EL (cell line): ENCODE measurements around the gene ANG.
"Not testable (repeated sequence)": the region's sequence is repeated elsewhere in the genome, so short reads cannot be mapped to it uniquely, and the experiment has no call there.

Experiments used
- DNase-seq: peaks from one replicate; pipeline ENCODE4 v3.0.0-alpha.2; 2016

Gene ANG

DNA sequence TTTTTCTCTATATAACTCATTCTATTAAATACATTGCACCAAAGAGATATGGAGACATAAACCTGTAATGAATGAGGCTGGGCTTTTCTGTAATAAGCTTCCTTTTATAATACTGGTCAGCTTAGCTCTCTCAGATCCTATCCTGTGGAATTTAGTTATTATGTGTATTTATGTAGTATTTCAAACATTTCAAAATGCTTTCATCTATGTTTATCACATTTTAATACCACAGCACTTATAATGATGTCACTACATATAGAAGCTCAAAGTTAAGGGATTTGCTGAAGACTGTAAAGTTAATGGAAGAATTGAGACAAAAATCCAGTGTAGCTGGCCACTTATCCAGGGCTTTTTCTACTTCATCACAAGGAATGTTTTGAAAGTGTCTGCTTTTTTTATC, 11.4 kb downstream of the ANG start:
- DNase-seq: no peak

DNA sequence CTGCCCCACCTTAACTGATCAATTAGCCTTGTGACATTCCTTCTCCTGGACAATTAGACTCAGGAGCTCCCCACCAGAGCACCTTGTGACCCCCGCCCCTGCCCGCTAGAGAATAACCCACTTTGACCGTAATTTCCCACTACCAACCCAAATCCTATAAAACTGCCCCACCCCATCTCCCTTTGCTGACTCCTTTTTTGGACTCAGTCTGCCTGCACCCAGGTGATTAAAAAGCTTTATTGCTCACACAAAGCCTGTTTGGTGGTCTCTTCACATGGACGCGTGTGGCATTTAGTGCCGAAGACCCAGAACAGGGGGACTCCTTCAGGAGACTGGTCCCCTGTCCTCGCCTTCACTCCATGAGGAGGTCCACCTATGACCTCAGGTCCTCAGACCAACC, 12.4 kb downstream of the ANG start:
- not testable (repeated sequence) for DNase-seq

DNA sequence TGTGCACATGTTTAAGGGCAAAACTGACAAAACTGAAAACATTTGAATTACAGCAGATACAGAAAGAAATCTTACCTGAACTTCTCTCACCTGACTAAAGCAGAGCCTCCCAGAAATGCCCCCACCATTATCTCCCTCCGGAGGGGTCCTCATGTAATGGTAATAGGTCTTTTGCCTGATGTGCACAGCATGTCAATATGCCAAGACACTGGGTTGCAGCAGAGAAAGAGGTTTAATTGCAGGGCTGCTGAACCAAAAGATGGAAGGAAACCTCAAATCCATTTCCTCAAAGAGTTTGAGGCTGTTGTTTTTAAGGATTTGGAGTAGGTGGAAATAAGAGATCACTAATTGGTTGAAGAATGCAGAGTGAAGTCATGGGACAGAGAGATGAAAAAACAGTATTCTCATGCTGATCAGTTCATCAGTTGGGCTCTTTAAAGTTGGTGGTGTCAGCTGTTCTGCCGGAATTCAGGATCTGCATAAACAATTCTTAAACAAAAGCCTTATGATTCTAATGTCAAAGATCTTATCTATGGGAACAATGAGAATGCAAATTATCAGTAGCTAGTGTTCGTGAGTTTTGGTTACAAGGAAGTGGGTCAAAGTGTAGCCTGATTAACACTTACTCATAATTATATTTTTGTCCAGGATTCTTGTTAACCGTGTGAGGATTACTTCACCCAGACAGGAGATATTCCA, 18.2 kb downstream of the ANG start:
- DNase-seq: no peak

DNA sequence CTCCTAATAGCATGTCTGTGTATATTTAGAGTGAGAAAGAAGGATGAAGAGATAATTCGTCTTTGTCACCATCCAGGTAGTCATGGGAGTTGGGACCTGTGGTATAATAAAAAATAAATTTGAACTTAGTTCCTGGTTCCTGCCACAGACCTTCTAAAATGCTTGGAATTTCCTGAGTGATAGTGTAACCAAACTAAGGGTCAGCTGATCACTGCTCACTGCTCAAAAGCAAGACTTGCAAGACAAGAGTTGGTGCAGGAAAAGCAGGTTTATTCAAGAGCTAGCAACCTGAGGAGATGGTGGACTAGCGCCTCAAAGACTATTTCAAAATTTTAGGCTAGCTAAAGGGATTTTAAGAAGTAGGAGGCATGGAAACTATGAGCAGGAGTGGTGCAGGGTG, 19.1 kb downstream of the ANG start:
- no peak for DNase-seq

DNA sequence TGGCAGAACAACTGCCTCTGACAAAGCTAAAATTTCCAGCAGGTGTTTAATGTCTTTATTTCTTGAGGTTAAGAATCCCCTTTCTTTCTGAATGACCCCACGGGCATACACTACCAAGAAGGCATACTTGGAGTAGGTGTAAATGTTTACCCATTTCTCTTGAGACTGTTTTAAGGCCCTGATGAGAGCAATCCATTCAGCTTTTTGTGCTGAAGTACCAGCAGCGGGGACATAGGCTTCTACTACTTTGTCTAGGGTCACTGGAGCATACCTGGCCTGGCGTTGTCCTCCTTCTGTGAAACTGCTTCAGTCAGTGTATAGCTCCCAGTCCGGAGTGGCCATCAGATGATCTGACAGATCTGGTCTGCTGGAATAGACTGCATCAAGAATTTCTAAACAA, 22.7 kb downstream of the ANG start:
- DNase-seq: no peak

DNA sequence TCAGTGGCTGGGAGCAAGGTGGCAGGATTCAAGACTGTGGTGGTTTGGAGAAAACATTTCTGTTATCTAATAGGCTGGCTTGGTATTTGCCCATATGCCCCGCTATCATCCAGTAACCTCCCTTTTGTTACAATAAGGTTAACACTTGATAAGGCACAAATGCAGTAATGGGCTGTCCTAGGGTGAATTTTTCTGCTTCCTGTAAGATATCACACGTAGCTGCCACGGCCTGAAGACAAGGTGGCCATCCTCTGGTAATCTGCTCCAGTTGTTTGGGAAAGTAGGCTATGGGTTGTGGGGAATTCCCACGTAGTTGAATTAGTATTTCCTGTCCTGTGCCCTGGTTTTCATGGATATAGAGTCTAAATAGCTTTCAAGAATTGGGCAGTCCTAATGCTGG, 23.1 kb downstream of the ANG start:
- no peak for DNase-seq

DNA sequence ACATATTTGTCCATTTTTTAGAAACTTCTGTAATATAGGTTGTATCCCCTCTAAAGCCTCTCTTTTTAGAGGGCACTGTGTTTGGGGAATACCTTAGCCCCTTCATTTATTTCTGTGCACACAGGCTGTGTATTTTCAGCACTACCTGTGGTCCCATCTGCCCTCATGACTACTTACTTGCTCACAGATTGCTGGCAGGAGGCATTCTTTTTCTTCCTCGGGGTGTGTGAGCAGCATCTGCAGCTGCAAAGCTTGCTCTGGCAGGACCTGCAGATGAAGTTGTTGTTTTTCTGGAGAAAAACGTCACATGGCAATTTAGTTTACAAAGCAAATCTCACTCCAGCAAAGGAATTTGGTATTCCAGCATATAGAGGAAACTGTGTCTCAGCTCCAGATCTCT, 24.3 kb downstream of the ANG start:
- no peak for DNase-seq

DNA sequence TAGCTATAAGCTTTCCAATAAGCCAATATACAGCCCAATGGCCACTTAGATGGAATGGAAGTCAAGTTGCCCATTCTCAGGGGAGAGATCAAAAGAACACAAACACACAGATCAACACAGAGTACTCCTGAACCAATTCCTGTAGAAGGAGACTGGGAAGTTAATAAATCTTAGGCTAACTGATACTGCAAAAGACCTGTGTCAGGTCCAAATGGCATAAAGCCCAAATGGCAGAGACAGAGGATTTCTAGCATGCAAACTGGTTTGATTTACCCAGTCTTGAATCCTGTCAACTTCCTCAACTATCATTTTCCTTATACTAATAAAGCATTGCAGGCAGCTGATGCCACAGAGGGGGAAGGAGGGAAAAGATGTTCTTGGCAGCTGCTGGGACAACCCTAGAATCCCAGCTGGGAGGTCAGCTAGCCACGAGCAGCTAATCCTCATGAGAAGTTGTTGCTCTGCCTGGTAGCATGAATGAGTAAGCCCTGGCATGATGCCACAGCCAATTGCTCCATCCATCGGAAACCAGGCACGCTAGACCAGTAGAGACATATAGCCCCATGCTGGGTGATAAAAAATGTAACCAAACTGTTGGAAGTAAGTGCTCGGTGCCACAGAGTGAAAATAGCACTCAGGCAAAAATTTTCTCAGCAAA, 26.2 kb downstream of the ANG start:
- DNase-seq: peak; percentile 17

DNA sequence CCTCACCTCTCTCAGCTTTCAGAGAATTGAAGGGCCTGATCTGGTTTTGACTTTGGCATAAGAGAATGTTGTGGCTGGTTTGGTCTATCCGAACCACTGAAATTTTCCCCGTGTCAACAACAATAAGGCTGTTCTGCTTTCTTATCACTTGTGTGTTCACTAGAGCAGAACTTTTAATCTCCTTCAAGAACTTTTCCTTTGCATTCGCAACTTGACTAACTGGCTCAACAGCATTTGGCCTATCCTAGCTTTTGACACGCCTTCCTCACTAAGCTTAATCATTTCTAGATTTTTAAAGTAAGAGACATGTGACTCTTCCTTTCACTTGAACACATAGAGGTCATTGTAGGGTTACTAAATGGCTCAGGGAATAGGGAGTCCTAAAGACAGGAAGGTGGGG, 31.2 kb downstream of the ANG start:
- DNase-seq: no peak

DNA sequence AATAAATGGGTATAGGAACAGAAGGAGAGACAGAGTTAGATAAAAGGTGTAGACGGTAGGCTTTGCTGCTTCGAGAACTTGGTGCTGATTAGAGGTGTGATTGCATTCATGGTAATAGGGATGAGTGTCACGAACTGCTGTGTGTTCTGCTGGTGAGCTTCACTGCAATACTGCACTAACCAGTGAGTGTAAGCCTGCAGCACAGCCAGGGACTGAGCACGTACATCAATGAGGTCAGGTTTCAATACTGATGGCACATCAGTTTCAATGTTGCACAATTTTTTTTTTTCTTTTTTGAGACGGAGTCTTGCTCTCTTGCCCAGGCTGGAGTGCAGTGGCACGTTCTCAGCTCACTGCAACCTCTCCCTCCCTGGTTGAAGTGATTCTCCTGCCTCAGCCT, 32.2 kb downstream of the ANG start:
- no peak for DNase-seq

DNA sequence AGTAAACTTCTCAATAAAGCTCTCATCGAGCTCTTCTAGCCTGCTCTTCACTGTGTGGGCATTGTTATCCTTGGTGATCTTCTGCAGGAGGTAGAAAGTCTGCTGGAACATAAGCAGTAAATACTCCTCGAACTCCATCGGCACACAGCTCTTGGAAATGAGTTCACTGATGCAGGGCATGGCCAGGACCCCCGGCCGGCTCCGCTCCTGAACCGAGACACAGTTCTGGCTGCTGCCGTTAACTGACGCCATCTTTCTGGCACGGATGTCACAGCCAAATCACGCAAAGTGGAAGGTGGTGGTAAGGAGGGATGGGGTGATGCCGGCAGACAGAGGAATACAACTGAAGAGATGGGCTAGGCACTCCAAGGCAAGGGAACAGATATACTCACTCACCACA, 33.5 kb downstream of the ANG start:
- DNase-seq: no peak

DNA sequence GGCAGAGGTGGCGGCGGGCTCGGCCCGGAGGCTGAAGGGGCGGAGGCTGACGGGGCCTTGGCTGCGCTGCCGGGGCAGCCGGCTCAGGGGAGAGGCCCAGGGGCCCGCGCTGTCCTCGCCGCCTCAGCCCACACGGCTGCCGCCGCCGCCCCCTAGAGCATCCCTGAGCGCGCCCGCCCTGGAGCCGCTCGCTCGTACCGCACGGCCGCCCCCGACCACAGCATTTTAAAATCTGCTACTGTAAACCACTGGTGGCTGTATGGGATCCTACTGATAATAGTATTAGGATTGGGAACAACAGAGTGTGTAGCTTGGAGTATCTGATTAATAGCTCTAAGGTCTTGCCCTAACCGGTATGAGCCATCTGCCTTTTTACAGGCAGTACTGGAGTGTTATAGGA, 34.9 kb downstream of the ANG start:
- no peak for DNase-seq

DNA sequence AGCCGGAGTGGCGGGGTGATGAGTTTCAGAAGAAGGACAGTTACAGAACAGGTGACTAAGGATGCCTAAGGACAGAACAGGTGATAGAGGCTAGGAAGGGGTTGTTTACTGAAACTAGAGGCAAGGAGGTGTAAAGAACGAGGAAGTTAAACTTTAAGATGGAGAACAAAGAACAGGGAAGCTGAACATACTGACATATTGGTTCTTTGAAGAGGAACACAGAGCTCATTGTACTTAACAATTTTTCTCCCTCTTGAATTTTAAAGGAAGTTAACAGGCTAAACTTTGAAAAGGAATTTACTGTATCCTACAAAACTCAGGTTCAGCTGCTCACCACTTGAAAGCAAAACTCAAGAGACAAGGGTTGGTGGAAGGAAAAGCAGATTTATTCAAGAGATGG, 37.6 kb downstream of the ANG start:
- DNase-seq: not testable (repeated sequence)

DNA sequence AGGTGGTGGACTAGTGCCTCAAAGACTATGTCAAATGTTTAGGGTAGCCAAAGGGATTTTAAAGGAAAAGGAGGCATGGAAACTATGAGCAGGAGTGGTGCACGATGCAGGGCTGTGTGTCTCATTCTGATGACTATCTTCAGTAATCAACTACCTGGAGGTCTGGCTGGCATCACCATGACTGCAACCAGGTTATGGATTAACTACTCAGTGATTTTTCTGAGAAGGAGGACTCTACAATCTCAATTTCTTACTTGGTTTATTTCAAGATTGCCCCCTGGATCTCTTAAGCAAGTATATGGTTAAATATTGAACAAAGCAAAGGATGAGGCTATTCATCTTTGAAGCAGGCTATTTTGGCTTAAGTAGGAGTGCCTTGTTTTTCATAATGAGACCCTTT, 38.0 kb downstream of the ANG start:
- DNase-seq: no peak

DNA sequence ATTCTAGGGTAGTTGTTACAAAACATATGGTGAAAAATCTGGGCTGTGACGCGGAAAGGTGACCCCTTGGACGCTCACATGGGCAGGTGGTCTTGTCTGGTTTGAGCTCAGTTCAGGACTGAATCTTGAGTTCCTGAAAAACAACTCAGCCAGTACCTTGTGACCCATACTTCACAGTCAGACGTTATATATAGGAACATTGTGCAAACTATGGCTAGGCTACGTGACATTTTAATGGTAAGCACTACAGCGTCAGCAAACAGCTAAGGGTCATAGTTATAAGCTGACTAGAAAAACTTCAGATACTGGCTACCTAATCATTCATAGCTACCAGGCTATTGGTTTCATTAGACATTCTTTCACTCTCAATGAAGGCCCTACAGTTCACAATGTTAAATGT, 42.3 kb downstream of the ANG start:
- no peak for DNase-seq

DNA sequence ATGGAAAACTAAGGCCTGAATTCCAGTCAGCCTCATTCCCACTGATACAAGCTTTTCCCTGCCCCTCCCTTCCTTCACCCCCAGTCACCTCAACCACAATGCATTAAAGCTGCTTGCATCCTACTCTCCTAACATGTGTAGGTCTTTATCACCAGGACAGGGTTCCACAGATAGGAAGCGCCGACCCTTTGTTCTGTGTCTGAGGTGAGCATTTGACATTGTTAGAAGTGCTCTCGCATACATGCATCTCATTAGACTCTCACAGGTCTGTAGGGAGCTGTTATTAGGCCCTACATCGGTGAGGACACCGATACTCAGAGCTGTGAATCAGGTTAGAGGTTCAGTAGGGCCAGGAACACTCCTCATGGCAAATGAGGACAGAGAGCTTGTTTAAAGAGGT, 43.9 kb downstream of the ANG start:
- DNase-seq: no peak

DNA sequence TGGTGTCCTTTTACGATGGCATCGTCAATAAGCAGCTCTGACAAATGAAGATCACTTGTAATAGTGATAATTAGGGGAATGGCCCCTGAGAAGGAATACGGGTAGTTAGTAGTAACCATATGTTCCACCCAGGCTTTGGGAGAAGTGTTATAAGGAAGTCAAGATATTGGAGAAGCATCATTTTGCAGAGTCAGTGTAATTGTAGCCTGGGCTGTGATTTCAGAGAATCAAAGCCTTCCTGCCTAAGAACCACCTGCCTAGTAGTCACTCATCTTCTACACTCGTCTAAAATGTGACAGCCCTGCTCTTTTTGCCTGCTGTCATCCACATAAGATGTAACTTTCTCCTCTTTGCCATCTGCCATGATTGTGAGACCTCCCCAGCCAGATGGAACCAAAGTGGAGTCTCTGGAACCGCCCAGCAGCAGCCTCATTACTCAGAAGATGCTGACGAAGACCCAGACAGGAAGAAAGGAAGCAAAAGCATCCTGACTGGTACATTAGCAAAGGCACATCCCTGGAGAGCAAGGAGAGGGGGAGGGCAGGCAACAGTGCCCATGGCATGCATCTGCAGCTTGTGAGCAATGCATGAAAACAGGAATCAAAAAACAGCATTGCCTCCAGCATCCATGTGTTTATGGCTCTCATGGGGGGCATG, 44.5 kb downstream of the ANG start:
- DNase-seq: no peak

DNA sequence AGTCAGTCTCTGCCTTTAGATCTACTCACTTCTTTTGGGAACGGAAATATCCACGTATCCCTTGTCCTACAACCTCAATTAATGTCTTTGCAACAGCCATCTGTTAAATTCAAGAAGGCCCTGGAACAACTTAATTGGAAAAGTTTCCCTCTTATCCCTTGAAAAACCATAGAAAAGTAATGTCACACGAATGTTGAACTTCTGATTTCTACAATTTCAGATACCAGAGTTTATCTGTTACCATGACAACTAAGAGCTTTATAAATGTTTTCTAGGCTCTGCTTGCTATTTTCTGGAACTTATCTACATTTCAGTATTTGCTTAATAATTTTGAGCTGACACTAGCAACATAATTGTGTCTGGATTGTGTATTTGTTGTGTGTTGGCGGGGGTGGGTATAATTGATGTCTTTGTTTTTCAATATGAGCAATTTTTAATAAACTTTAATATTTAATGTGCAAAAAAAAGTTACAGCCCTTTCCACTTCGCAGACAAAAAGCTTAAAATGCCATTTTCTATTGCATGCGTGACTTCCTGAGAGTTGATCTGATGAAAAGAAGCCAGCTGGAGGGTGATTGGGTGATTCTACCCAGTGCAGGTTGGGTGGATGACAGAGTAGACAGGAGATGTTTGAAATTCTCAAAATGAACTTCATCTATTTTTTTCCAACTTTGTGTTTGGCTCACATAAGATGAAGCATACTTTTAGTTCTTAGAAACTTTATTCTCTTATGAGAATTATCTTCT, 45.3 kb downstream of the ANG start:
- no peak for DNase-seq

DNA sequence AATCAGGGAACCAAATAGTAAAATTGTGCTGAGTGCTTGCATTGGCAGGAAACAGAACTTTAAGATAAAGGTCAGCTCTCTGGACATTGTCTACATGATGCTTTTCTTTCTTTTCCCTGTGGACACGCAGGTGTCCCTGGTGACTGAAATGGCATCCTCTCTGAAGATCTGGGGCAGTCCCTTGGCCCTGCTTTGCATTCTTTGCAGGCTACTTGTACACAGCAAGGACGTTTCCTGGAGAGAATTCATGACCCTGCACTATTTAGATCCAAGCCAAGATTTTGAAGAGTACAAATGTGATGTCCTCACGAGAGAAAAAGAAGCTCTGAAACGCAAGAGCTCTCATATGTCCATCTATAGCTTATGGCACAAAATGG, 45.9 kb downstream of the ANG start:
- no peak for DNase-seq

DNA sequence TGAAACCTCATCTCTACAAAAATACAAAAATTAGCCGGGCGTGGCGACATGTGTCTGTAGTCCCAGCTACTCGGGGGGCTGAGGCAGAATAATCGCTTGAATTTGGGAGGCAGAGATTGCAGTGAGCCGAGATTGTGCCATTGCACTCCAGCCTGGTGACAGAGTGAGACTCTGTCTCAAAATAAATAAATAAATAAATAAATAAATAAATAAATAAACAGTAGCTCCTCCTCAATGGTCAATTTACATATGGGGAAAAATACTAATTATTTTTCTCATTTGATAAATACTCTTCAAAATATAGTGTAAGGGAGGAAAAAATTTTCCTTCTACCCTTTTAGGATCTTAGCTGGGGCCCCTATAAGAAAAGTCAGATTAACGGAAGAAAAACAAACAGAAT, 49.7 kb downstream of the ANG start:
- DNase-seq: not testable (repeated sequence)

DNA sequence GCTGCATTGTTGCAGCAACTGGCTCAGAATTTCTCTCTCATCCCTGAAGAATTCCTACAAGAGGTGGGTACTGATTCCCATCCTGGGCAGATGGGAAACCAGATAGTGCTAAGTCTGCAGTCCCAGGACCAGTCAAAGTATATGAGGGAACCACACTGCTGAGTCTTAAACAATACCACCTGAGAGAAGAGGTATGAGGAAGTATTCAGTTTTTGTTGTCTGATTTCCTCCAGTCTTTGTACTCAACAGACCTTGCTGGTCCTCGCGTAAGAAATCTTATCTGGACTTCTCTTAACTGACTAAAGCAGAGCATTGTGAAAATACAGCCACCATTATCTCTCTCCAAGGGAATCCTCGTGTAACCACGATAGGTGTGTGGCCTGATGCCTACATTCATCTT, 53.6 kb downstream of the ANG start:
- no peak for DNase-seq

DNA sequence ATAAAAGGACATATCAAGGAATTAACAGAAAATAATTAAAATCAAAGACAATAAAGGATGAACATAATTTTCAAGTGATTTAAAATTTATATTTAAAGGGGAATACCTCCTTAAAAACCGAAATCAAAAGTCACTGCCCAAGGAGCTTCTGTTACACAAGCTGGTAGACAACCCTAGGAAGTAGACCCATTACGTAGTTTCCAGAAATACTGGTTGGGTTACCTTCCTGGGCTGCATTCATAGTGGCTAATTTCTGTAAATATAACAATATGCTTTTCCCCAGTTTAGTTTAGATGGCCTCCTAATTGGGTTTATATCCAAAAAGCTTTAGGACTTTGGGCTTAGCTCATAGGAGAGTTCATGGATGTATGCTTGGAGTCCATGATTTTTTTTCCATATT, 55.0 kb downstream of the ANG start:
- DNase-seq: no peak
